Stimulated activated CD8-positive, alpha-beta memory T cell treated with anti-CD3 and anti-CD28 coated beads, Interleukin-7, amount 100 ng/mL, for 48 hours (primary cell): ENCODE data around the gene KNL1.
"Not testable (repeated sequence)": the region's sequence is repeated elsewhere in the genome, so short reads cannot be mapped to it uniquely, and the experiment has no call there.

Experiments
- DNase-seq, 2 donors: peaks; one replicate each; pipeline ENCODE4 v3.0.0-alpha.2; 2020; ENCODE audit warnings: low read depth in 1 of 2; ENCODE audit errors: extremely low read depth in 1 of 2

The KNL1 gene

GRCh38 chr15:40650479-40650878 lies 56.4 kb downstream of the KNL1 start:
- no peak for DNase-seq

GRCh38 chr15:40660686-40661085 lies 66.6 kb downstream of the KNL1 start:
- DNase-seq, result no peak

GRCh38 chr15:40664909-40665308 lies 70.9 kb downstream of the KNL1 start:
- no peak for DNase-seq

- not testable (repeated sequence) for DNase-seq
Observed at GRCh38 chr15:40676290-40676689, 82.2 kb downstream of the KNL1 start.

GRCh38 chr15:40676906-40677305 lies 82.9 kb downstream of the KNL1 start:
- DNase-seq, result not testable (repeated sequence)

- DNase-seq, result no peak
Observed at GRCh38 chr15:40680151-40680550, 86.1 kb downstream of the KNL1 start.

- not testable (repeated sequence) for DNase-seq
Observed at GRCh38 chr15:40680959-40681358, 86.9 kb downstream of the KNL1 start.

GRCh38 chr15:40684381-40684780 lies 90.3 kb downstream of the KNL1 start:
- no peak for DNase-seq

- DNase-seq, result no peak
Observed at GRCh38 chr15:40685376-40685775, 91.3 kb downstream of the KNL1 start.

GRCh38 chr15:40688932-40689799 lies 95.1 kb downstream of the KNL1 start:
- DNase-seq, result no peak

- DNase-seq, result no peak
Observed at GRCh38 chr15:40691737-40692136, 97.7 kb downstream of the KNL1 start.

- no peak for DNase-seq
Observed at GRCh38 chr15:40693904-40694687, 100.0 kb downstream of the KNL1 start.

GRCh38 chr15:40694688-40695468 lies 100.8 kb downstream of the KNL1 start, which contains the start of gene RAD51:
Gene RAD51 (plus strand): TSS chr15:40695174. CDS start chr15:40698759, 3,585 bp downstream.
- peak; percentile 84 to 90 for DNase-seq

GRCh38 chr15:40695469-40695890 lies 101.4 kb downstream of the KNL1 start:
- DNase-seq, result no peak

GRCh38 chr15:40696228-40696627 lies 102.2 kb downstream of the KNL1 start:
- no peak for DNase-seq

GRCh38 chr15:40697916-40698315 lies 103.9 kb downstream of the KNL1 start:
- DNase-seq, result no peak

GRCh38 chr15:40702077-40702476 lies 108.0 kb downstream of the KNL1 start:
- no peak for DNase-seq

GRCh38 chr15:40706121-40706520 lies 112.1 kb downstream of the KNL1 start:
- no peak for DNase-seq
